HG02642 (cell line): ENCODE measurements around the gene KCNQ1.
A peak's percentile ranks its signal among the peaks of the same experiment; 100 is the strongest.

Experiments used
- ATAC-seq: cut with Tn5 transposase; IDR thresholded peaks from one replicate; pipeline ENCODE4 v1.9.1; 2021; ENCODE audit warnings: mild to moderate bottlenecking; ENCODE audit not compliant: unreplicated experiment, poor library complexity

KCNQ1 gene

DNA sequence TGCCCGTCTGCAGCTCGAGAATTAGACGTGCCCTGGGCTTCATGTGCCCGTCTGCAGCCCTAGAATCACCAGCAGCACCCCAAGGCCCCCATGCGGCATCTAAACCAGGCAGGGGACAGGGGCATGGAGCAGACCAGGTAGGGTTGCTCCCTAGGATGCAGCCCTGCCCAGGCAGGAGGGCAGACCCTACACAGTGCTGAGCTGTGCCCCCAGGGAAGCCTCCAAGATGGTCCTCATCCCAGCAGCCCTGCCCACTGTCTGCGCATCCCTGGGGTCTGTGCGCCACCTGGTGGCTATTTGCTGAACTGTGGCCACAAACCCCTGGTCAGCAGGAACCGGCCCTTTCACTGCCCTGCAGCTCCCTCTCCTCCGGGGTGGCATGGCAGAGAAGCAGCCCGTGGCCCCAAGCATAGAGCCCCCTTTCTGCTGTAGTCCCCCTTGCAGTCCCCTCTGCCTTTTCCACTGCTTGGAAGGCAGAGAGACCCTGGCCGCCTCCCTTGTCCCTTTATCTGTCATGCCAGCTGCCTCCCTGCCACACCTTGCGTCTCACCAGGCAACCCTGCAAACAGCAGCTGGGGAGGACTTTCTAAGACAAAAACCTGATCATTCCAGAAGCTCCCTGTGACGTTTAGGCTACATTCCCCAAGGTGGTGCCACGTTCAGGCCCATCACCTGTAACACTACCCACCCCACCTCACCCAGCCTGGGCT is 86.6 kb downstream of the KCNQ1 start:
- ATAC-seq: no peak

DNA sequence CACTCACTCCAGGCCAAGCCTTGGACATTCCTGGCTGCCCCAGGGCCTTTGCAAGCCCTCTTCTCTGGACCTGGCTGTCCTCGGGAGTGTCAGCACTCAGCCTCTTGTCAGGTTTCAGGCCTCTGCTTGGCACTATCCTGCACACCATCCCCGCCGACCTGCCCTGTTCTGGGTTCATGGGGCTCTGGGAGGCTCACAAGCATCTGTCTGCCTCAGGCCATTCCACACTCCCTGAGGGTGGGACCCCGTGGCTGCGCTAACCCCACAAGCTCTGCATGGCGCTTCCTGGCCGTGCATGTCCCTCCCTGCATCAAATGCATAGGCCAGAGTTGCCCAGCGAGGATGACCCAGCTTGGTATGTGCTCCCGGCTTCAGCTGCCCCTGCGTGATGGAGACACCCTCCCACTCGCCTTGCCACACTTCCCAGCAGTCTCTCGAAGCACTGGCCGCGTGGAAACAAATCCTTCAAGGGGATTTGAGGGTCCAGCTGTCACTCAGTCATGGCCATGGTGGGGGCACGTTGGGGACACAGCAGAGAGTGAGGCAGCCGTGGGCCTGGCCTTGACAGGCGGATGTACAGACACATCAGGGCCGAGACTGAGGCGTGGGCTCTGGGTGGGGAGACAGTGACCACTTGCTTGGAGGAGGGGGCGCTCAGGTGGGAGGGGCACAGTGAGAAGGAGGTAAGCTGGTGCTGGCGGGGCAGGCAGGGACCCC is 87.3 kb downstream of the KCNQ1 start:
- ATAC-seq: no peak

DNA sequence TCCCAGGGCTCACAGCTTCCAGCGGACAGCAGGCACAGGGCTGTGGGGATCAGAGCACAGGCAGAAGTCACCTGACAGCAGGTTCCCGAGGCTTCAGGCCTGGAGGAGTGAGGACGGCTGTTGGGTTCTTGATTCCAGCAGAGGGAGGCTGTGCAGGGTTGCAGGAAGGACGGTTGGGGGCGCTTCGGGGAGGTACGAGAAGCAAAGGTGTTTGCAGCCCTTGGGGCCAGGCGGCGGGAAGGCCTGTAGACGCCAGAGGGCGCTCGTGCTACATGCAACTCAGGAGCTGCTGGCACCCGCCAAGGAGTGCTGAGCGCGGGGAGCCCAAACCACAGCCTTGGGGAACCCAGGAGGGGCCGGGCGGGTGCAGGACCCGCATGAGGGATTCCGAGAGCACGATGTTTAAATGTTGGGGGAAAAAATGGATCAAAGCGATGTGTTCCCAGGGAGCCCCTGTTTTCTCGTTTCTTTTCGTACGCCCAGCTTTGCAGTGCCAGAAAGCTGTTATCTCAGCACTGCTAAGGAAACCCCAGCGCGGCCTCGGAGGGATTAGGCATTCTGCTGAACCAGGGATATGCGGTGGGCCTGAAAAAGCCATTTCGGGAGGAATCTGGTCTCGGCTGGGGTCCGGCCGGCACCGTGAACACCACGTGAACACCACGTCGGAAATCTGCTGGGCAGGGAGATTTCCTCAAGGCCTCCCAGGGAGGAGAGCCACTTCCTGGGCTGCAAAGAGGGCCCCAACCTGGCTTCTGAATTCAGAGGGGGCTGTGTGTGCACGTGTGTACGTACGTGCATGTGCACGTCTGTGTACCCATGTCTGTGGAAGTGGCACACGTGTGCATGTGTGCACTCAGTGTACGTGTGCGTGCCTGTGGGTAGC is 88.1 kb downstream of the KCNQ1 start:
- peak; percentile 70 for ATAC-seq

DNA sequence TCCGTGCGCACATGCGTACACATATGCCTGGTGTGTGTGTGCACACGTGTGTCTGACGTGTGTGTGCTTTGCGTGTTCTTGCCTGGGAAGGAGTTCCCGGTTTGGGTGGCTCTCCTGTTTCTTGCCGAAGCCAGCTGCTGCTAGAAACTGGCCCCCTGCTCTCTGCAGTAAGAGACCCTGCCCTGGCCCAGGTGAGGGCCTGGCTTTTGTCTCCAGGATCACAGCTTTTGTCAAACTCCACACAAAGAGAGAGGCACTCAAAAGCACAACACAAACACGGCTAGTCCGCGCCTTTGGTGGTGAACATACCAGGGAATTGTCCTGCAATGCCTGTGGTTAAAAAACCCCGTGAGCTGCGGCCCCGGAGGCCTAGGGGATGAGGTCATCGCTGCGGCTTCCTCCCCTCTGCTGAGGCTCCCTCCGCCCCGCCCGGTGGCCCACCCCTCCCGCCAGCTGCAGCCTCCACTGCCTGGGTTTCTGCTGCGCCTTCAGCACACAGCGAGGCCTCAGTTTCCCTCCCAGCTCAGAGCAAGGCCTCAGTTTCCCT is 88.9 kb downstream of the KCNQ1 start:
- ATAC-seq: no peak

DNA sequence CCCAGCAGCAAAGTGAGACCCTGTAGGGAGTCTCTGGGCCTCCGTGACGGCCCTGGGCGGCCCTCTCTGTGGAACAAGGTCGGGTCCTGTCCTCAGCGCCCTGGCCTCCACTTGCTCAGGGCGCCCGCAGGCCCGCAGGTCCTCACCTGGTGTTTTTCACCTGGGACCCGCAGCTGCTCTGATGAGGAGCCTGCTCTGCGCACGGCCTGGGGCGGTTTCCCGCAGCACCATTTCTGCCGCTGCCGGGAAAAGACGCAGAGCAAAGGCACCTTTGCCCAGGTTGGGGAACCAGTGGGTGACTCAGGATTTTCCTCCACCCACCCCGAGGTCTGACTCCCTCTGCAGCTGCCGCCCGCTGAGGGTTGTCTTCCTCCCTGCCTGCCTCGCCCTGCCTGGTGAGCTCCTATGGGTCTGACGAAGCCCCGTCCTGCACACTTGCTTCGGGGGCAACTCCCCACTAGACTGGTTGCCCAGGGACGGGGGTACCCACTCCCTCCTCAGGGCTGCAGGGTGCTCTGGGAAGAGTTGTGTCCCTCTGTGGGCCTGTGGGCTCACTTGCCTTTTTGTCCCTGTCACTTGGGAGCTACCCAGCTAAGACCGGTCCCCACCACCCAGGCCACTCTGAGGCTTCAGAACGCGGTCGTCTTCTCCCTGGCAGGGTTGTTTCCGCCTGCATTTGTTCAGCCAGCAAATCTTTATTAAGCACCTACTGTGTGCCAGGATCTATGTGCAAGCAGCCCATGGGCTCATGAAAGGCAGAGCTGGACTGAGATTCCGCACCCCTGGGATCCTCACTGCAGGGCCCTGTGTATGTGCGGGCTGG is 89.5 kb downstream of the KCNQ1 start:
- ATAC-seq: no peak

DNA sequence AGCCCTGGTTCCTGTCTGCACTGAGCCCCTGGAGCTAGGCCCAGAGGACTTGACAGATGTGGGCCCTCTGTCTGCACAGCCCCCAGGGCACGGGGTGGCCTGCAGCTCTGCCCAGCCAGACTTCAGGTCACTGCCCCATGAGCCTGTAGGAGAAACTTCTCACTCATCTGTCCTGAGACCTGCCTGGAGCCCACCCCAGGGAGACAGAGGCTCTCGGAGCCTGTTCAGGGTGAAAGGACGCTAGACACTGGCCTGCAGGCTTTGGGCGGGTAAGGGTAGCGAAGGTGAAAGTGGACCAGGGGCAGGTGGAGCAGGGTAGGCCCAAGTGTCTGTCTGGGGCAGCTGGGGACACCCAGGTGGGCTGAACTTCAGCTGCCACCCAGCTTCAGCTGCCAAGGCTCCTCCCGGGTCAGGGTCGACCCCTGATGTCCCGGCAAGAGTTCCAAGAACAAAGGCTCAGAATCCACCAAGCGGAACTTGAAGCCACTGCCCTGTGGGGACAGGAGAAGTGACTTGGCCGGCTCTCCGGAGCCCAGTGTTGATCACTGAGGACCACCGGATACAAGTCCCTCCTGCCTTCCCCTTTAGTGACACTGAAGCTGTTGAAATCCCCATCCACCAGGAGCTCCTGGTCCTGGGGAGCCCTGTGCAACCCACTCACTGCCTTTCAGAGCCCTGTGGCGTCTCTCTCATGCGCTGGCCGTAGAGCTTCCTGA is 90.3 kb downstream of the KCNQ1 start:
- ATAC-seq: no peak

DNA sequence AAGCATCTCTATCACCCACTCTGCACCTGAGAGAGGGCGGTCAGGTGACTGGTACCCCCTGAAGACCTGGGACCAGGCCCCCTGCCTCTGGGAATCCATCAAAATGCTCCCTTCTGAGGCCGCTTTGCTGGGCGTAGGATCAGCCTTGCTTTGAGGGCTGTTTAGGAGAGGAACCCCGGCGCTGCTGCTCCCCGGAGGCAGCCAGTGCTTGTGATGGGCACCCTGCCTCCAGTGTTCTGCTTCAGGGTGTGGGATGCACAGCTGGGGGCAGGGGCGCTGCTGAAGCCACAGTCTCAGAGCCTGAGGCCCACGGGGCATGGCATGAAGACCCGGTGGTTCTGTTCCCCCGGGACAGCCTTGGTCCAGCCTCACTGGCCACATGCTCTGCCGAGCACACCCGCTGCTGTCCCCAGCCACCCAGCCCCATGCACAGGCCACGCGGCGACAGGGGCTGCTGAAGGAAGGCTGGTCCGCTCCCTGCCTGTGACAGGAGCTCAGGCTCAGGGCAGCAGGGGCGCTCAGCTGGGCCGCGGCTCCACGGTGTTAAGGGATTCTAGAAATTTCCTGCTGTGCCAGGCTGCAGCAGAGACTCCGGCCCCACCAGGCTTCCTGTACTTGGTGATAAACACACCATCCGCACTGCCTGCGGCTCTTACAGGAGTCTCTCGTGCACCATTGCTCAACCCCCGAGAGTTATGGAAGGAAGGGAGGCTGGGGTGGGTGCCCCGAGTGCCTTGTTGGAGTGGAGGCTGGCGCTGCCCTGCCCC is 91.0 kb downstream of the KCNQ1 start:
- no peak for ATAC-seq

DNA sequence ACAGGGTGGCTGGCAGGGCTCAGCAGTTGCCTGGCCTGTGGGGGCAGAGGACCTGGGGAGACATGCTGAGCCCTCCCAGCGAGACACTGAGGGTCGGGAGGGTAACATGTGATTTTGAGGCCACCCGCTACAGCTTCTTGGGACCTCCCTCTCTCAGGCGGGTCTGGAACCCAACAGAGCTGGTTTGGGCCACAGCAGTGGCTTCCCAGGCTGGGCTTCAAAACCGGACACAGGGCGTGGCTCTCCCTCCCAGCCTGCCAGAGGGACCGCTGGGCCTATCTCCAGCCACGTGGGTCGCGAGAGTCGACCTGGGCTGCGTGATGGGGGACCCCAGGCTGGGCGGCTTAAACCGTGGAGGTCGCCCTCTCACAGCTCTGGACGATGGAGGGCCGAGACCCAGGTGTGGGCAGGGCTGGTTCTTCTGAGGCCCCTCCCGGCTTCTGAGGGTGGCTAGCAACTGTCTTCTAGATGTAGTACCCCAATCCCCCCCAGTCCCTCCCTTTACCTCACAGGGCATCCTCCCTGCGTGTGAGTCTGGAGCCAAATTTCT is 91.7 kb downstream of the KCNQ1 start:
- ATAC-seq: no peak

DNA sequence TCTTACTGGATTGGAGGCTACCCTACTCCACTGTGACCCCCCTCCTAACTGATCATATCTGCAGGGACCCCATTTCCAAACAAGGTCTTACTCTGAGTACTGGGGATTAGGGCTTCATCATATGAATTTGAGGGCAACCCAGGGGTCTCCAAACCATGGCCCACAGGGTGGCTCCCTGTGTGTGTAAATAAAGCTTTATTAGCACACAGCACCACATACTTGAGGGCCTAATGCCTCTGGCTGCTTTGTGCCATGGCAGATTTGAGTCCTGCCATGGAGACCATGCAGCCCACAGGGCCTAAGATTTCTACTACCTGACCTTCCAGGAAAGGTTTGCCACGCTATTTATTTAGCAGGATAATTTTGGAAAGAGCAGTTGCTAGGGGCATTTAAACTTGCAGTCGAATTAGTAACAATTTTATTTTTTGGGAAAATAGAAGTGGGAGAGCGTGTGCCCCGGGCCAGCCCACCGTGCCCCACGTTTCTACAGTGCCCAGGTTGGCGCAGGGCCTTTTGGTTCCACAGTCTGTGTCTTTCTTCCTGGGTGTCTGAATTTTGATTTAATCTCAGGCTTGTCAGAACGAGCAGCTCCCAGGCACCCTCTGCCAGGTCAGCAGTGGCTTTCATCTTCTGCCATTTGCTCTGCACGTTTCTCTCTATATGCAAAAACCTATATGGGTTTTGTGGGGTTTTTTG is 92.3 kb downstream of the KCNQ1 start:
- no peak for ATAC-seq

DNA sequence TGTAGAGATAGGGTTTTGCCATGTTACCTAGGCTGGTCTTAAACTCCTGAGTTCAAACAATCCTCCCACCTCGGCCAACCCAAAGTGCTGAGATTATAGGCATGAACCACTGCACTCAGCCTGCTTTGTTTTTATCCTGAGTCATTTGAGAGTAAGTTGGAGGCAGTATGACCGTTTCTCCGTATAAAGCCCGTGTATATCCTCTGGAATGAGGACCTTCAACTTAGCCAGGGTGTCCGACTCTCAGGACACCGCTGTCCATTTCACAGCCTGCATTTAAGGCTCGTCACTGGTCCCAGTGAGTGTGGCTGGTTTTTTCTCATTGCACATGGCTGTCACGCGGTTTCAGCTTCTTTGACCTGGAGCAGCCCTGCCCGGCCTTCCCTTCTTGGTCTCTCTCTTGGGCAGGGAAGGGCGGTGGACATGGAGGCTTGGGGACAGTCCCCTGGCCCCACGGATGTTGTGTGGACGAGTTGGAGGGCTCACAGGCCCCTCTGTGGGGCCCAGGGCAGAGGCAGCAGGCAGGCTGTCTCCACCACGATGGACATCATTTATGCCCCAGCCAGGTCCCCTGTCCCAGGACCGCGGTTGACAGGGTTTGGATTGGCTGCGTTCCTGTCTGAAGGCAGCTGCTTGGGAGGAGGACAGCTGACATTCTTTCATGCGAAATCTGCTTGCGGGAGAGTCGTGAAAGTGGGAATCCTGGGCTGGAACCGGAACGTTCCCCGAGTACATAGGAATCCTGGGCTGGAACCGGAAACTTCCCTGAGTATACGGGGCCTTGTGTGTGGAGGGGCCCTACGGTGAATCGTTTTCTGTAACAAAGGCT is 93.3 kb downstream of the KCNQ1 start:
- no peak for ATAC-seq

DNA sequence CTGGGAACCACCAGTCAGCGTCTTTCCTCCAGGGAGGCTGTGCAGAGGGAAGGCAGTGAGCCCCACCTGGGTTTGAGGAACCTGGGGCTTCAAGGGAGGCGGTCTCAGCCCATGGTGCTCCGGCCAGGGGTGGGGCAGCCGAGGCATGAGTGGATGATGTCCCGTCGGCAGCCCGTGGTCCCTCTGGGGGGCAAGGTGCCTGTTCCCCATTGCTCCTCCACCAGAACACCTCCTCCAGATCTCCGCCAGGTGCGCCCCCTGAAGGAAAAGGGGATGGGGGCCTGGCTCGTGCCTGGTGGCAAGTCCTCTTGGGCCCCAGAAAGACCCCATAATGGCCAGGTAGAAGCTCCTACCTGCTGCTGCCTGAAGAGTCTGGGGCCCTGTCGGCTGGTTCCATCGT is 94.1 kb downstream of the KCNQ1 start:
- no peak for ATAC-seq

DNA sequence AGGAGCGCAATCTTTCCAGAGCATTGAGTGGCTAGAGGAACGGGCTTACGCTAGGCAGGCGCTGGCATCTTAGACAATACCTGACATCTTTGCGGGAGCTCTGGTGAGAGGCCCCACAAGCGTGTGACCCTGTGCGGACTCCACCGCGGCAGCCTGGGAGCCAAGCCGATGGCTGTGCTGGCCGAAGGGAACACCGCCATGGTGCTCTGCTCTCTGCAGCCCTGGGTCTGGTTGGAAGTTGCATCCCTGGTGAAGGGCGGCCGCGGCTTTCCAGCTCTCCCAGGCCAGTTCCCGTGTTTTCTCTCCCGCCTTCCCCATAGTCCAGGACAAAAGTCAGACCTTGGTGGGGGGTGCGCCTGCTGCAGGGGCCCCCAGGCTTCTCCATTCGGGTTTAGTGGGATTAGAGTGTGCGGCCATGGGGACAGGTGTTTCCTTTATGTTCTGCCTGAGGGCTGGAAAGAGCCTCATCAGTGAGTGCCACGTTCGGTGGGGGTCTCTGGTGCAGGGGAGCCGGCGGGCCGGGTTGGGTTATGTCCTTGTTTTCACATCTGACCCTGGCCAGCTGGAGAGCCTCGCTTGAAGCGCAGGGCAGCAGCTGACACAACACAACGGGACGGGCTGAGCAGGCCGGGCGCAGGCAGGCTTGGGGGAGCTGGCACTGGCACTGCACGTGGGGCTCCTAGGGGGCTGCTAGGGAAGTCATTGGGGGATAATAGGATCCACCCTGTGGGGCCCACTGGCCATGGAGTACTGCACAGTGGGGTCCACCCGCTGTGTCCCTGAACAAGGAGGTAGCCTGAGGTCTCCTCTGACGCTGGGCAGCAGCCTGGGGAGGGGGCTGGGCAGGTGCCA is 94.8 kb downstream of the KCNQ1 start:
- no peak for ATAC-seq

DNA sequence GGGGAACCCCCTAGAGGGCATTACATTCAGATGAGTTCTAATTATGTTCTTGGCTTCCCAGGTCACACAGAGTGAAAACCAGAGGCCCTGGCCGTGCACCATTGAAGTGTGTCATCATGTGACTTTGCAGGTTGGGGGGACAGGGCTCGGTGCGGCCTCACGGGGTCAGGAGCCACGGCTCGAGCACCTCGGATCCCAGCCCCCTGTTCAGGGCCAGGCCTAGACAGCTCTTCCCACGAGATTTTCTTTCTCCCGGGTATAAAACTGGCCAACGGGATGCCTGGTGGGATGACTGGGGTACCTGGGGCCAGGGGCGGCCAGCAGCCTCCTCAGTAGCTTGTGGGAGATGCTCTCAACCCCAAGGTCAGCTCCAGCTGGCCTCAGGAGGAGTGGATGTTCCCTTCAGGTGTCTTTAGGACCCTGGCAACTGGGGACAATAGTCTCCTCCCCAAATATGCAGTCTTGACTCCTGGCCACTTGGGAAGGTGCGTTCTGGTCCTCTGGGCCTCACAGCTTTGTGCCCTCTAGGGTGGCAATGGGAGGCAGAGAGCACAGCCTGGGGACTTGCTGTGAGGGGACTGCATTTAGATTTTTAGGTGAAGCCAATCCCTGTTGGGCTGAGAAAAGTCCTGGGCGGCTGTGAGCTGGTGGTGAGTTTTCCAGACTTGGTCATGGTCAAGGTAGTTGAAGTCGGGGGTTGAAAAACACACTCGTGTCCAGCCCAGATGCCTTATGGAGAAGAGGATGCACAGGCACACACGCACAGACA is 95.6 kb downstream of the KCNQ1 start:
- no peak for ATAC-seq

DNA sequence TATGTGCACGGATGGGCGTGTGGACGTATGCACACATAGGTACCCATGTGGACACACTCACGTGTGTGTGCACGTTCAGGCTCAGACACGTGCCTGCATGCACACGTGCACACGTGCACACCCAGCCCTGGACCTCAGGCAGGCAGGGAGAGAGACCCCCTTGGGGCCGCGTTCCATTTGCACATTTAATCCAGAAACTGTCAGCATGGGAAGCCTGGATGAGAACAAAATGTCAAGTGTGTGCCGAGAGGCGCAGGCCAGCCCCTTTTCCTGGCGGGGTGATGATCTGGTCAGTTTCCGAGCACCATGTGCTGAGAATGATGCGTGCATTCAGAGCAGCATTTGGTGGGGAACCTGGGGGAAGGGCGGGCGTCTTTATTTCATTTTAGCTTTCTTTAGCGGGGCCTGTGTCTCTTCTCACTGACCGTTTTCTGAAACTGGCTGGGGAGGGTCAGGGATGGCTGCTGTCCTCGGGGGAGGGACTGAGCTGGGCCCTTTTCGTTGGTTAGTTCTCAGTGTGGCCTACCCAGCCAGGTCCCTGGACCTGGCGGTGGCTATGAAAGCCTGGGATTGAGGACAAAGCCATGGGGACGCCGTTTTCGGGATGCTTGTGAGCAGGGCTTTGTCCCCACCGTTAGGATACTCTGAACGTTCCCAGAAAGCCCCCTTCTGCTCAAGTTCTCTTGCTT is 96.3 kb downstream of the KCNQ1 start:
- ATAC-seq: no peak

DNA sequence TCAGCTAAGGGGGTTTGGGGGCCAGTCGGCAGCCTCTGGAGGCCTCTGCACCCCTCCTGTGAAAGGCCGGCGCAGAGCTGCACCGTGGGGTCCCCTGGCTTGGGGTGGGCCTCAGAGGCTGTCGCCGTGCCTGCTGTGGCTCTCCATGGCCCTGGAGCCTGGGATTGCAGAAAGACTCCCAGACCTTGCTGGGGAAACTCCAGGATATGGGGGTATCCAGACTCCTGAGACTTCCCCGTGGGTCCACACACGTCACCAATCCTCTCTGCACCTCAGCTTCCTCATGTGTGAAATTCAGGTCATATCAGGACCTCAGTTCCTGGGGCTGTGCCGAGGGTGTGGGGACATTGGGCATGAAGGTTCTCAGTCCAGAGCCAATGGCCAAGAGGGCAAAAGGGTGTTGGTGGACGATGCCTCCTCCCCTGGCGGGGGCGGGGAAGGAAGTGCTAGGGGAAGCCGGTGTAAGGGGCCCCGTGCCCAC is 97.1 kb downstream of the KCNQ1 start:
- ATAC-seq: no peak
